Endothelial cell of umbilical vein (primary cell): ENCODE data around the gene CLEC7A. TPM values are rescaled to one million over a fixed set of nuclear protein-coding genes. Genes with fewer than 3 reads are reported as not detected.

Source experiments
- BruUV-seq: library from RNA; stranded (reverse); fragments of 400-500 nt; replicated peaks from 2 replicates; lab custom pipeline; 2021; lab: Mats Ljungman, UMichigan
- CTCF ChIA-PET: fragments of 300-600, 350-600 bp; sonication (Branson Sonifier 250); formaldehyde crosslinking; loops from one replicate; lab custom pipeline; 2021; ENCODE audit warnings: antibody characterized with exemption, inconsistent platforms; lab: Charles Lee
- POLR2A ChIA-PET: fragments of 300-600, 350-600 bp; sonication (Branson Sonifier 250); formaldehyde crosslinking; loops from one replicate; lab custom pipeline; 2021; ENCODE audit warnings: antibody characterized with exemption, inconsistent platforms; lab: Charles Lee
- DNase-seq: peaks from one replicate; pipeline ENCODE4 v3.0.0-alpha.2; 2011; ENCODE audit warnings: low read depth, low spot score
- FAIRE-seq: peaks from 2 replicates; lab custom pipeline; 2011; peaks lifted over from hg19 to GRCh38; lab: Jason Lieb, UNC
- H2AFZ ChIP-seq: 2 replicates; pipeline ENCODE4 v1.6.0; 2012; ENCODE audit warnings: low read depth, low read length, control low read depth, inconsistent platforms
- H3K27ac ChIP-seq: 2 replicates; pipeline ENCODE4 v1.5.1; 2011; ENCODE audit warnings: low read depth, mild to moderate bottlenecking, control low read depth, low read length, moderate library complexity; ENCODE audit not compliant: insufficient read depth
- H3K27me3 ChIP-seq, 2 experiments: 2 replicates each; pipeline versions ENCODE4 v1.6.0 to v1.6.1; 2011; ENCODE audit warnings: low read length in 2 of 2, mixed read lengths in 1 of 2; ENCODE audit not compliant: control insufficient read depth in 2 of 2, insufficient read depth in 2 of 2
- H3K36me3 ChIP-seq, 2 experiments: 2 replicates in 1 of 2; 3 replicates in 1 of 2; pipeline ENCODE4 v1.5.1; 2011; ENCODE audit warnings: low read length in 2 of 2, mild to moderate bottlenecking in 1 of 2, moderate library complexity in 1 of 2; ENCODE audit not compliant: control insufficient read depth in 2 of 2, insufficient read depth in 2 of 2; ENCODE audit errors: extremely low read depth in 1 of 2
- H3K4me1 ChIP-seq: 3 replicates; pipeline ENCODE4 v1.5.1; 2011; ENCODE audit warnings: mild to moderate bottlenecking, low read length; ENCODE audit not compliant: control insufficient read depth, insufficient read depth; ENCODE audit errors: extremely low read depth
- H3K4me2 ChIP-seq: 2 replicates; pipeline ENCODE4 v1.6.1; 2011; ENCODE audit warnings: low read length, control low read depth, mixed read lengths; ENCODE audit not compliant: insufficient read depth
- H3K4me3 ChIP-seq, 3 experiments: fragments of 200-600 bp in 1 of 3; sonication (generic), shearing (Covaris generic) in 1 of 3; replicated peaks in 1 of 3; 2 replicates each; pipeline ENCODE4 v1.5.1; 2011 to 2016; ENCODE audit warnings: control low read depth in 3 of 3, low read length in 3 of 3, mild to moderate bottlenecking in 2 of 3, inconsistent platforms in 1 of 3, low read depth in 1 of 3, moderate library complexity in 1 of 3; ENCODE audit not compliant: insufficient read depth in 1 of 3
- H3K79me2 ChIP-seq: 2 replicates; pipeline ENCODE4 v1.6.0; 2012; ENCODE audit warnings: low read length, inconsistent platforms; ENCODE audit not compliant: control insufficient read depth, insufficient read depth
- H3K9ac ChIP-seq: replicated peaks from 2 replicates; pipeline ENCODE3; 2011; ENCODE audit warnings: low read length, control low read depth; ENCODE audit not compliant: insufficient read depth; ENCODE audit errors: extremely low read depth
- H3K9me1 ChIP-seq: replicated peaks from 3 replicates; pipeline ENCODE4 v1.6.0; 2011; ENCODE audit warnings: mild to moderate bottlenecking, low read length; ENCODE audit not compliant: control insufficient read depth, insufficient read depth; ENCODE audit errors: extremely low read depth
- H3K9me3 ChIP-seq: replicated peaks from 2 replicates; pipeline ENCODE4 v1.5.1; 2012; ENCODE audit warnings: low read length, inconsistent platforms; ENCODE audit not compliant: control insufficient read depth, insufficient read depth
- H4K20me1 ChIP-seq: replicated peaks from 2 replicates; pipeline ENCODE3; 2011; ENCODE audit warnings: mild to moderate bottlenecking, low read length; ENCODE audit not compliant: control insufficient read depth, insufficient read depth; ENCODE audit errors: extremely low read depth
- EZH2 ChIP-seq: IDR thresholded peaks from 2 replicates; pipeline ENCODE4 v1.6.1; 2012; ENCODE audit warnings: borderline replicate concordance, low read depth, mild to moderate bottlenecking, moderate library complexity, low read length, inconsistent platforms; ENCODE audit not compliant: severe bottlenecking
- FOS ChIP-seq: IDR thresholded peaks from 2 replicates; pipeline ENCODE4 v1.6.1; 2011; ENCODE audit warnings: mild to moderate bottlenecking, low read length, moderate library complexity, borderline replicate concordance; ENCODE audit not compliant: insufficient read depth
- GATA2 ChIP-seq: IDR thresholded peaks from 2 replicates; pipeline ENCODE4 v1.7.0; 2011; ENCODE audit warnings: low read depth, mild to moderate bottlenecking, moderate library complexity, mixed read lengths, low read length; ENCODE audit not compliant: insufficient read length, insufficient read depth
- JUN ChIP-seq: IDR thresholded peaks from 2 replicates; pipeline ENCODE4 v1.6.1; 2011; ENCODE audit warnings: borderline replicate concordance, low read depth; ENCODE audit not compliant: insufficient read length, insufficient read depth
- MYC ChIP-seq: IDR thresholded peaks from one replicate; pipeline ENCODE4 v1.6.1; 2011; ENCODE audit warnings: mild to moderate bottlenecking, low read depth, low read length
- POLR2A ChIP-seq: IDR thresholded peaks from 2 replicates; pipeline ENCODE4 v1.6.1; 2012; ENCODE audit warnings: low read depth, mild to moderate bottlenecking, control low read depth, low read length
- POLR2AphosphoS5 ChIP-seq: IDR thresholded peaks from 2 replicates; pipeline ENCODE4 v1.6.1; 2012; ENCODE audit warnings: low read depth, mild to moderate bottlenecking, control low read depth, low read length, moderate library complexity; ENCODE audit not compliant: insufficient read depth
- dilution Hi-C: fragments of 300-500 bp; cut with MboI; formaldehyde crosslinking; loops from one replicate; pipeline ENCODE4 v1.15.0; 2019; ENCODE audit warnings: low sequenced_read_pairs; ENCODE audit not compliant: extremely low pct_ligation_motif_present
- intact Hi-C: fragments of 100-400 bp; cut with micrococcal nuclease; formaldehyde crosslinking; loops from one replicate; pipeline ENCODE4 v1.10.0; 2022
- polyA plus RNA-seq, 4 experiments: library from polyadenylated mRNA; depleted of rRNA in 3 of 4; stranded (reverse) in 3 of 4; unstranded in 1 of 4; fragments of >200 nt; gene quantifications; 2 replicates each; pipeline versions ENCODE4 v1.2.1 to v1.2.3, GENCODE V29; 2011 to 2012; ENCODE audit warnings: missing spikeins in 1 of 4
- total RNA-seq: library from RNA; stranded (reverse); gene quantifications from 2 replicates; pipeline ENCODE4 v1.2.3, GENCODE V29; 2021
- TF ChIP-seq, protein P1 (sequence below), 2 donors: IDR thresholded peaks; 1 replicate in 1 of 2; 2 replicates in 1 of 2; pipeline ENCODE4 v1.5.1; 2011; ENCODE audit warnings: low read length in 2 of 2, mild to moderate bottlenecking in 2 of 2, moderate library complexity in 2 of 2, control low read depth in 1 of 2, inconsistent platforms in 1 of 2, low read depth in 1 of 2; ENCODE audit not compliant: insufficient read depth in 1 of 2; ENCODE audit errors: extremely low read depth in 1 of 2
- TF ChIP-seq, protein P2 (sequence below): IDR thresholded peaks from 2 replicates; pipeline ENCODE4 v1.6.1; 2011; ENCODE audit not compliant: insufficient read depth, insufficient read length

Gene CLEC7A
- total and polyA plus RNA-seq, 2 donors (not counting 3 experiments of a cell fraction or from before 2014, with no cell fraction given), result not detected

DNA sequence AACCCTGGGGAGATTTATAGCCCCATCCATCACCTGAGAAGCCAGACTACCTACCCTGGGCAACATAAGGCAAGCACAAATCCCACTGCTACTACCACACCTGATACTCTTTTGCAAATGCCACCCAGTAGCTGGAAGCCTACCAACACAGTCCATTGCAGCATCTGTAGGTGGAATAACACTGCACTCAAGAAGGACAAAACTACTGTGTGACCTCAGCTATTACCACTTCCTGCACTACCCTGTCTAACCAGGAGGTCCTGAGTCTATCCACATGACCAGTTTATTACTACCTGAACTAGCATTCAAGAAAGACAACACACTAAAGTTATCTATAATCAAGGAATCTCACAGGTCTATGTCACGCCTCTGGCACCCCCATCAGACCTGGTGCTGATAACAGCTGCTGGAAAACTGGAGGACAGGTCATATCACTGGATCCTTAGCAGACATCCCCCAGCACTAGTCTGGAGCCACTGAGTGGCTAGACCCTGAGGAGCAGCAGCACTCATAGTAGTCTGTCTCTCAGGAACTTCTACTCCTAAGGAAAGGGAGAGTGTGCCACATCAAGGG lies 28.3 kb downstream of the CLEC7A start:
- intact Hi-C loops, result no loop called here
- no peak for TF ChIP-seq POLR2AphosphoS5
- TF ChIP-seq, protein P1, sequence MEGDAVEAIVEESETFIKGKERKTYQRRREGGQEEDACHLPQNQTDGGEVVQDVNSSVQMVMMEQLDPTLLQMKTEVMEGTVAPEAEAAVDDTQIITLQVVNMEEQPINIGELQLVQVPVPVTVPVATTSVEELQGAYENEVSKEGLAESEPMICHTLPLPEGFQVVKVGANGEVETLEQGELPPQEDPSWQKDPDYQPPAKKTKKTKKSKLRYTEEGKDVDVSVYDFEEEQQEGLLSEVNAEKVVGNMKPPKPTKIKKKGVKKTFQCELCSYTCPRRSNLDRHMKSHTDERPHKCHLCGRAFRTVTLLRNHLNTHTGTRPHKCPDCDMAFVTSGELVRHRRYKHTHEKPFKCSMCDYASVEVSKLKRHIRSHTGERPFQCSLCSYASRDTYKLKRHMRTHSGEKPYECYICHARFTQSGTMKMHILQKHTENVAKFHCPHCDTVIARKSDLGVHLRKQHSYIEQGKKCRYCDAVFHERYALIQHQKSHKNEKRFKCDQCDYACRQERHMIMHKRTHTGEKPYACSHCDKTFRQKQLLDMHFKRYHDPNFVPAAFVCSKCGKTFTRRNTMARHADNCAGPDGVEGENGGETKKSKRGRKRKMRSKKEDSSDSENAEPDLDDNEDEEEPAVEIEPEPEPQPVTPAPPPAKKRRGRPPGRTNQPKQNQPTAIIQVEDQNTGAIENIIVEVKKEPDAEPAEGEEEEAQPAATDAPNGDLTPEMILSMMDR (IDR thresholded peaks at IDR 0.05; ENCODE audit: extremely low read depth in 1 of 2, insufficient read depth in 1 of 2, low read depth in 1 of 2, low read length in 2 of 2), result no peak
- no peak for TF ChIP-seq JUN
- TF ChIP-seq POLR2A, result no peak
- no peak for TF ChIP-seq EZH2
- TF ChIP-seq, protein P2, sequence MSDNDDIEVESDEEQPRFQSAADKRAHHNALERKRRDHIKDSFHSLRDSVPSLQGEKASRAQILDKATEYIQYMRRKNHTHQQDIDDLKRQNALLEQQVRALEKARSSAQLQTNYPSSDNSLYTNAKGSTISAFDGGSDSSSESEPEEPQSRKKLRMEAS, result no peak
- TF ChIP-seq FOS, result no peak
- TF ChIP-seq MYC, result no peak
- no peak for TF ChIP-seq GATA2
- FAIRE-seq (no peak), DNase-seq (no peak)
- no peaks in the 10 kb centered on the region for H3K36me3 ChIP-seq
- no peak overlapping the region for H3K4me3 ChIP-seq
- dilution Hi-C loops, result no loop called here
- BruUV-seq, result no TSS peak
- no peaks in the 10 kb centered on the region for H4K20me1 ChIP-seq
- H2AFZ ChIP-seq, result peak overlapping the region; percentile 43
- H3K27me3 ChIP-seq, result no peaks in the 10 kb centered on the region
- H3K9me3 ChIP-seq, result no peaks in the 10 kb centered on the region
- H3K4me1 ChIP-seq, result peaks cover 2% of the 10 kb centered on the region
- no peak overlapping the region for H3K4me2 ChIP-seq
- H3K79me2 ChIP-seq, result peaks cover 4% of the 10 kb centered on the region
- no peak overlapping the region for H3K27ac ChIP-seq
- no peaks in the 10 kb centered on the region for H3K9me1 ChIP-seq
- ChIA-PET CTCF (interaction anchor here (2.2 kb wide), 1 partner anchor 10 kb away, joined by 7 read pairs; no protein-coding TSS in a partner anchor), POLR2A (interaction anchor here (1.1 kb wide), 2 partner anchors 33 to 34 kb away, joined by 3 read pairs; no protein-coding TSS in a partner anchor)
- no peak overlapping the region for H3K9ac ChIP-seq
